ENCODE measurements around the gene EFCAB8. TPM values are rescaled to one million over a fixed set of nuclear protein-coding genes. Genes with fewer than 3 reads are reported as not detected.

EFCAB8 gene
- polyA plus RNA-seq, 1 donor from 2014 or later, result not detected

- H3K27ac Mint-ChIP-seq, result no peak within 1 kb of the TSS
- H3K4me3 Mint-ChIP-seq, result no peak within 1 kb of the TSS
- H3K36me3 Mint-ChIP-seq, result no peaks in the 10 kb centered on the region
- H3K9me3 Mint-ChIP-seq, result peaks cover 0 to 2% (median 0%) of the 10 kb centered on the region in 3 donors
- H3K27me3 Mint-ChIP-seq, result peaks cover 2% of the 10 kb centered on the region
- peaks cover 0 to 5% (median 2%) of the 10 kb centered on the region in 3 donors for H3K4me1 Mint-ChIP-seq
Measured at GRCh38 chr20:33007376-33008335, 148.9 kb downstream of the EFCAB8 start, which contains the start of gene BPIFB2. TSS of gene BPIFB2 (plus strand) at chr20:33007704. CDS start at chr20:33008575, 871 bp downstream.

DNA sequence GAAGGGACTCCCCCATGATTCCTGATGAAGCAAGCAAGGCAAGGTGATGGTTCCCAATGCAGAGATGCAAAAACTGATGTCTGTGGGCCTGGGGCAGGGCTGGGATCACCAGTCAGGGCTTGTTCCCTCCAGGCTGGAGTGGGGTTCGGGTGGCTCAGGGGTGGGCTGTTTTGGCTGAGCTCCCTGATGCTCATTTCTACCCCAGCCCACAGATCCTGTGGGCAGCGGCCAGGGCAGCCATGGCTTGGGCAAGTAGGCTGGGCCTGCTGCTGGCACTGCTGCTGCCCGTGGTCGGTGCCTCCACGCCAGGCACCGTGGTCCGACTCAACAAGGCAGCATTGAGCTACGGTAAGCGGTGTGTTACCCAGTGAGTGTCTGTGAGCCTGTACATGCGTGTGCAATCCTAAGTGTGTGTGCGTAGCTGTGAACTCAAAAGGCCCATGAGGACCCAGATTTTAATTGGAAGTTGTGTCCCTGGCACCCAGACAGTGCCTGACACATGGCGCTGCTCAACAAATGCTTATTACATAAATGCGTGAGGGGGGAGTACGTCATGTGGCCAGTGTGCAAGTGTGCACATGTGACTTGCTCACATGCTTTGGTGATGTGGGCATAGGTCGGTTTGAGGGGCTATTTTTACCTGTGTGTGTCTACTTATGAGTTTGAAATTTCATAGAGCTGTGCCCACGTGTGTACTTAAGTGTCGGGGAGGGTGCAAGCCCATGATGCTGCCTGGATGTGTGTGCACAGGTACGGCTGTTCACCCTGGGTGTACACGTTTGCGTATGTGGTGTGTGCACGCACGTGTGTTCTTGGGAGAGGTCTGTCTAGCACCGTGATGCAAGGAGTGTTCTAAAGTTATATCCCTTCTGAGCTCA is 149.9 kb downstream of the EFCAB8 start:
- no peak overlapping the region for H3K4me3 Mint-ChIP-seq
- H3K27ac Mint-ChIP-seq, result no peak overlapping the region
- peaks cover 2% of the 10 kb centered on the region for H3K27me3 Mint-ChIP-seq
- H3K9me3 Mint-ChIP-seq, result peaks cover 0 to 2% (median 0%) of the 10 kb centered on the region in 3 donors
- H3K4me1 Mint-ChIP-seq, result peaks cover 0 to 5% (median 2%) of the 10 kb centered on the region in 3 donors
- no peaks in the 10 kb centered on the region for H3K36me3 Mint-ChIP-seq

GRCh38 chr20:33009214-33010132 is 150.8 kb downstream of the EFCAB8 start:
- Mint-ChIP-seq H3K27ac (peak overlapping the region in 1 of 3 donors; percentile 55), H3K4me1 (peaks cover 0 to 5% (median 2%) of the 10 kb centered on the region in 3 donors), H3K4me3 (no peak overlapping the region), H3K36me3 (no peaks in the 10 kb centered on the region), H3K9me3 (peaks cover 0 to 2% (median 0%) of the 10 kb centered on the region in 3 donors), H3K27me3 (peaks cover 2% of the 10 kb centered on the region)

DNA sequence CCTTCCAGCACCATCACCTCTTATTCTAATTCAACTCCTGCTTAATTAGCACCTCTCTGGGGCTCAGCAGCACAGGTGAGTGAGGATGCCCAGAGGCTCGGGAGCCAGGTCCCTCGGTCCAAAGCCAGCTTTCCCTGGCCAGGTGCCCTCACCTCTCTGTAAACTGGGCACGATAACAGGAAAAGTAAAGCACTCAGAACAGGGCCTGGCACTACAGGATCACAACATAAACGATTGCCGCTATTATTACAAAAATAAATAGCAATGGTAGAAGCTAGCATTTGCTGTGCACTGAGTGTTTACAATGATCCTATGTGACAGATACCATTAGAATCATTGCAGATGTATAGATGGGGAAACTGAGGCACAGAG is 151.4 kb downstream of the EFCAB8 start:
- H3K4me3 Mint-ChIP-seq, result no peak overlapping the region
- H3K4me1 Mint-ChIP-seq, result peaks cover 0 to 5% (median 2%) of the 10 kb centered on the region in 3 donors
- peaks cover 0 to 2% (median 0%) of the 10 kb centered on the region in 3 donors for H3K9me3 Mint-ChIP-seq
- H3K36me3 Mint-ChIP-seq, result no peaks in the 10 kb centered on the region
- no peak overlapping the region for H3K27ac Mint-ChIP-seq
- peaks cover 2% of the 10 kb centered on the region for H3K27me3 Mint-ChIP-seq

DNA sequence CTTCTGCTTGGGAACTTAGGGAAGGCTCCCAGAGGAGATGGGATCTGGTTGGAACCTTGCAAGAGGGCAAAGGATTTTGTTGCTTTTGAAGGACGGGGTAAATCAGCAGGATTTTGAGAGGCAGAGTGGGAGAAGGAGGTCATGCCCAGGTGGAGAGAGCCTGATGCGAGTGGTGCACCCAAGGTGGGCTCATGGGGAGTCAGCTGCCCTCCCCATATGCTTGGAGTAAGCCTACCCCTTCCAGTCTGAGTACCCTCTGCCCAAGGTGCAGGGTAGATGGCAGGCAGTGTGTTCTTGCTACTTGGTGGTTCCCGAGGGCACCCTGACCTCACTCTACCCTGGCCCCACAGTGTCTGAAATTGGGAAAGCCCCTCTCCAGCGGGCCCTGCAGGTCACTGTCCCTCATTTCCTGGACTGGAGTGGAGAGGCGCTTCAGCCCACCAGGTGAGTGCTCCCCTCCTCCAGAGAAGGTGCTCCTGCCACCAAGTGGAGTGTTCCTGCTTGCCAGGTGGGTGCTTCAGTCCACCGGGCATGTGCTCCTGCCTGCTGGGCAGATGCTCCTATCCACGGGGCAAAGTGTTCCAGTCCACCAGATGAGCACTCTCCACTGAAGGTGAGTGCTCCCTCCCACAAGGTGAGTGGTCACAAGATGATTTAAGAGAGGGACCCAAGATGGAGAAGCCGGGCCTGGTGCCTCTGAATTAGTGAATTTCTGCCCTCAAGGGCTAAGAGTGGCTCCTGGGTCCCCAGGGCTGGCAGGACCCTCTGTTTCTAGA is 152.1 kb downstream of the EFCAB8 start:
- Mint-ChIP-seq H3K4me3 (no peak overlapping the region), H3K9me3 (no peaks in the 10 kb centered on the region), H3K4me1 (peaks cover 0 to 5% (median 2%) of the 10 kb centered on the region in 3 donors), H3K27me3 (peaks cover 2% of the 10 kb centered on the region), H3K27ac (no peak overlapping the region), H3K36me3 (no peaks in the 10 kb centered on the region)

Other genes starting within 250 kb of the EFCAB8 start
- gene C20orf203, start 185.0 kb upstream of the EFCAB8 start, polyA plus RNA-seq, result 0.11 TPM
- 81.5 TPM for gene COMMD7, start 115.5 kb upstream of the EFCAB8 start, polyA plus RNA-seq
- gene DNMT3B, start 96.5 kb upstream of the EFCAB8 start, polyA plus RNA-seq, result not detected
- 65.3 TPM for gene MAPRE1, start 39.0 kb upstream of the EFCAB8 start, polyA plus RNA-seq
- not detected for gene SUN5, start 145.5 kb downstream of the EFCAB8 start, polyA plus RNA-seq
- not detected for gene BPIFB2, start 148.8 kb downstream of the EFCAB8 start, polyA plus RNA-seq
- gene BPIFB6, start 172.7 kb downstream of the EFCAB8 start, polyA plus RNA-seq, result not detected
- gene BPIFB3, start 195.0 kb downstream of the EFCAB8 start, polyA plus RNA-seq, result not detected
- not detected for gene BPIFB4, start 220.7 kb downstream of the EFCAB8 start, polyA plus RNA-seq

All from IgD-negative memory B cell (primary cell).